Liver (tissue), 9 donors: Measurements from ENCODE around the gene CDH18. TPM values are rescaled to one million over a fixed set of nuclear protein-coding genes. Genes with fewer than 3 reads are reported as not detected.

Experiments
- DNase-seq: peaks from one replicate; pipeline ENCODE4 v3.0.0-alpha.2; 2017; ENCODE audit warnings: low spot score
- H3K27ac ChIP-seq, 2 donors: one replicate each; pipeline ENCODE4 v1.7.0; 2013; ENCODE audit warnings: inconsistent platforms in 2 of 2, low read length in 2 of 2, control low read depth in 1 of 2, low read depth in 1 of 2, mild to moderate bottlenecking in 1 of 2
- H3K27me3 ChIP-seq, 4 donors: one replicate each; pipeline versions ENCODE4 v1.6.1 to v1.7.0; 2013; ENCODE audit warnings: low read length in 3 of 4, inconsistent platforms in 1 of 4, mild to moderate bottlenecking in 1 of 4, moderate library complexity in 1 of 4; ENCODE audit not compliant: control insufficient read depth in 4 of 4, insufficient read depth in 4 of 4
- H3K36me3 ChIP-seq, 4 donors: one replicate each; pipeline versions ENCODE4 v1.6.1 to v1.7.0; 2013; ENCODE audit warnings: low read length in 3 of 4, mild to moderate bottlenecking in 3 of 4, low read depth in 1 of 4, moderate library complexity in 1 of 4; ENCODE audit not compliant: control insufficient read depth in 4 of 4, insufficient read depth in 3 of 4
- H3K4me1 ChIP-seq, 4 donors: one replicate each; pipeline versions ENCODE4 v1.6.1 to v1.7.0; 2013; ENCODE audit warnings: low read length in 3 of 4, mild to moderate bottlenecking in 3 of 4, moderate library complexity in 1 of 4; ENCODE audit not compliant: control insufficient read depth in 4 of 4, insufficient read depth in 4 of 4
- H3K4me3 ChIP-seq, 3 donors: one replicate each; pipeline versions ENCODE4 v1.6.1 to v1.7.0; 2013; ENCODE audit warnings: low read length in 3 of 3, control low read depth in 1 of 3, low read depth in 1 of 3, mild to moderate bottlenecking in 1 of 3
- H3K9ac ChIP-seq, 2 donors: one replicate each; pipeline ENCODE4 v1.7.0; 2013; ENCODE audit warnings: low read length in 2 of 2, mild to moderate bottlenecking in 2 of 2, moderate library complexity in 2 of 2, control low read depth in 1 of 2, low read depth in 1 of 2
- H3K9me3 ChIP-seq, 4 donors: one replicate each; pipeline versions ENCODE4 v1.6.1 to v1.7.0; 2013; ENCODE audit warnings: low read length in 3 of 4; ENCODE audit not compliant: control insufficient read depth in 4 of 4
- ATF3 ChIP-seq: IDR thresholded peaks from 2 replicates; pipeline ENCODE4 v1.6.1; 2016; ENCODE audit warnings: antibody characterized with exemption
- CTCF ChIP-seq: fragments of 150-350 bp; IDR thresholded peaks from 2 replicates; pipeline ENCODE4 v1.5.1; 2017; ENCODE audit warnings: improper control_type of control experiment, low read depth, low read length; ENCODE audit not compliant: missing input control
- EGR1 ChIP-seq, 2 donors: IDR thresholded peaks; 2 replicates each; pipeline ENCODE4 v1.6.1; 2016 to 2018; ENCODE audit warnings: antibody characterized with exemption in 2 of 2, low read depth in 2 of 2
- FOXA1 ChIP-seq: IDR thresholded peaks from 2 replicates; pipeline ENCODE4 v1.6.1; 2016; ENCODE audit warnings: antibody characterized with exemption
- FOXA2 ChIP-seq: IDR thresholded peaks from 2 replicates; pipeline ENCODE4 v1.6.1; 2016; ENCODE audit warnings: antibody characterized with exemption
- GABPA ChIP-seq, 2 donors: IDR thresholded peaks in 1 of 2; conservative IDR thresholded peaks in 1 of 2; 2 replicates each; pipeline ENCODE4 v1.6.1; 2016; ENCODE audit warnings: antibody characterized with exemption in 2 of 2, mild to moderate bottlenecking in 1 of 2, moderate library complexity in 1 of 2
- HNF4A ChIP-seq, 2 donors: conservative IDR thresholded peaks; 2 replicates each; pipeline ENCODE4 v1.6.1; 2016; ENCODE audit warnings: antibody characterized with exemption in 2 of 2, mild to moderate bottlenecking in 2 of 2
- HNF4G ChIP-seq: IDR thresholded peaks from 2 replicates; pipeline ENCODE4 v1.6.1; 2016; ENCODE audit warnings: antibody characterized with exemption
- JUND ChIP-seq, 2 donors: IDR thresholded peaks; 2 replicates each; pipeline ENCODE4 v1.6.1; 2016; ENCODE audit warnings: antibody characterized with exemption in 2 of 2
- MAX ChIP-seq: IDR thresholded peaks from 2 replicates; pipeline ENCODE4 v1.6.1; 2016; ENCODE audit warnings: antibody characterized with exemption
- NR2F2 ChIP-seq: IDR thresholded peaks from 2 replicates; pipeline ENCODE4 v1.6.1; 2016; ENCODE audit warnings: antibody characterized with exemption
- RAD21 ChIP-seq, 2 donors: IDR thresholded peaks; 2 replicates each; pipeline ENCODE4 v1.6.1; 2016; ENCODE audit warnings: antibody characterized with exemption in 2 of 2, mild to moderate bottlenecking in 2 of 2
- REST ChIP-seq: IDR thresholded peaks from 2 replicates; pipeline ENCODE4 v1.6.1; 2016; ENCODE audit warnings: antibody characterized with exemption, mild to moderate bottlenecking
- RXRA ChIP-seq, 2 donors: IDR thresholded peaks; 2 replicates each; pipeline ENCODE4 v1.6.1; 2017 to 2018; ENCODE audit warnings: antibody characterized with exemption in 2 of 2, mild to moderate bottlenecking in 1 of 2
- SP1 ChIP-seq: IDR thresholded peaks from 2 replicates; pipeline ENCODE4 v1.6.1; 2018; ENCODE audit warnings: antibody characterized with exemption, mild to moderate bottlenecking
- TAF1 ChIP-seq: conservative IDR thresholded peaks from 2 replicates; pipeline ENCODE4 v1.6.1; 2016; ENCODE audit warnings: antibody characterized with exemption, mild to moderate bottlenecking
- YY1 ChIP-seq: IDR thresholded peaks from 2 replicates; pipeline ENCODE4 v1.6.1; 2016; ENCODE audit warnings: antibody characterized with exemption, mild to moderate bottlenecking
- ZBTB33 ChIP-seq: IDR thresholded peaks from 2 replicates; pipeline ENCODE4 v1.6.1; 2016; ENCODE audit warnings: antibody characterized with exemption
- WGBS: extraction: QIAGEN DNeasy Blood & Tissue Kit; methylation state at CpG from one replicate; pipeline ENCODE4 v1.1.7; 2013; 5-methylcytosine and 5-hydroxymethylcytosine counted together
- polyA plus RNA-seq, 2 donors: library from polyadenylated mRNA; stranded (reverse) in 1 of 2; unstranded in 1 of 2; fragments of 200-250 nt in 1 of 2; fragments of >200 nt in 1 of 2; fragmentation: Nextera tagmentation in 1 of 2; extraction: Ambion mirVana in 1 of 2; gene quantifications; one replicate each; pipeline versions ENCODE4 v1.2.1 to v1.2.3, GENCODE V29; 2013 to 2015
- total RNA-seq, 2 donors: library from RNA; depleted of rRNA; stranded (reverse); fragments of >200 nt; gene quantifications; one replicate each; pipeline ENCODE4 v1.2.3, GENCODE V29; 2014
- donor health status: healthy.
- donor health status: healthy.
- donor health status: healthy.
- donor health status: healthy.
- donor health status: healthy.

CDH18 gene
- total and polyA plus RNA-seq, 4 donors: 0.19 TPM; not detected in 3

GRCh38 chr5:19802686-19803085 lies 185.3 kb downstream of the CDH18 start:
- Histone ChIP-seq H3K4me1 (no peaks in the 10 kb centered on the region), H3K4me3 (no peak overlapping the region), H3K9ac (no peak overlapping the region), H3K9me3 (no peaks in the 10 kb centered on the region), H3K27me3 (no peaks in the 10 kb centered on the region), H3K36me3 (no peaks in the 10 kb centered on the region), H3K27ac (no peak overlapping the region)
- DNase-seq: no peak
- TF ChIP-seq REST (no peak), YY1 (no peak)
- 85% methylated on average over 6 of the region's 6 CpGs for WGBS

GRCh38 chr5:19795218-19795617 lies 192.8 kb downstream of the CDH18 start:
- no peak overlapping the region for H3K27ac ChIP-seq
- no peak overlapping the region for H3K4me3 ChIP-seq
- H3K27me3 ChIP-seq: no peaks in the 10 kb centered on the region
- no peak overlapping the region for H3K9ac ChIP-seq
- TF ChIP-seq ATF3: no peak
- TF ChIP-seq FOXA1: no peak
- no peak for TF ChIP-seq RAD21 (IDR thresholded peaks at IDR 0.05)
- TF ChIP-seq HNF4G: no peak
- TF ChIP-seq NR2F2: no peak
- TF ChIP-seq YY1: no peak
- TF ChIP-seq EGR1 (IDR thresholded peaks at IDR 0.05; ENCODE audit: low read depth in 2 of 2): no peak
- no peak for TF ChIP-seq FOXA2
- TF ChIP-seq MAX: no peak
- TF ChIP-seq GABPA (IDR thresholded peaks at IDR 0.05 in 1 of 2, conservative IDR thresholded peaks at IDR 0.05 in 1 of 2): no peak
- no peak for TF ChIP-seq RXRA (IDR thresholded peaks at IDR 0.05)
- TF ChIP-seq TAF1: no peak
- no peak for TF ChIP-seq JUND (IDR thresholded peaks at IDR 0.05)
- no peak for TF ChIP-seq REST
- TF ChIP-seq HNF4A (conservative IDR thresholded peaks at IDR 0.05): no peak
- TF ChIP-seq CTCF: no peak
- TF ChIP-seq SP1: no peak
- TF ChIP-seq ZBTB33: no peak
- WGBS: 21% methylated on average over 1 of the region's 1 CpG
- H3K36me3 ChIP-seq: no peaks in the 10 kb centered on the region
- no peaks in the 10 kb centered on the region for H3K9me3 ChIP-seq
- no peaks in the 10 kb centered on the region for H3K4me1 ChIP-seq
- DNase-seq: no peak
